ENCODE data around the gene CCNK.
A peak's percentile ranks its signal among the peaks of the same experiment; 100 is the strongest.

The CCNK gene

GRCh38 chr14:99508896-99509629 lies 27.9 kb downstream of the CCNK start:
- no peak for DNase-seq

GRCh38 chr14:99509871-99510555 lies 28.8 kb downstream of the CCNK start:
- no peak for DNase-seq

- DNase-seq = no peak
These were observed 29.4 kb downstream of the CCNK start for GRCh38 chr14:99510556-99511139.

GRCh38 chr14:99511421-99512109 lies 30.4 kb downstream of the CCNK start:
- DNase-seq = no peak

GRCh38 chr14:99512110-99512449 lies 30.9 kb downstream of the CCNK start:
- DNase-seq = no peak

- no peak for DNase-seq
These were observed 31.5 kb downstream of the CCNK start for GRCh38 chr14:99512571-99513182.

GRCh38 chr14:99513183-99513694 lies 32.0 kb downstream of the CCNK start:
- no peak for DNase-seq

- no peak for DNase-seq
These were observed 32.8 kb downstream of the CCNK start for GRCh38 chr14:99513946-99514551.

- DNase-seq = no peak
These were observed 33.5 kb downstream of the CCNK start for GRCh38 chr14:99514552-99515300.

- DNase-seq = no peak
These were observed 34.3 kb downstream of the CCNK start for GRCh38 chr14:99515301-99516155.

GRCh38 chr14:99516156-99516870 lies 35.1 kb downstream of the CCNK start:
- no peak for DNase-seq

- no peak for DNase-seq
These were observed 35.8 kb downstream of the CCNK start for GRCh38 chr14:99516871-99517642.

GRCh38 chr14:99517643-99518381 lies 36.6 kb downstream of the CCNK start:
- no peak for DNase-seq

- DNase-seq = peak; percentile 80
These were observed 37.5 kb downstream of the CCNK start for GRCh38 chr14:99518441-99519346.

GRCh38 chr14:99519347-99519881 lies 38.2 kb downstream of the CCNK start:
- DNase-seq = no peak

GRCh38 chr14:99519931-99520421 lies 38.8 kb downstream of the CCNK start:
- no peak for DNase-seq

- no peak for DNase-seq
These were observed 39.4 kb downstream of the CCNK start for GRCh38 chr14:99520571-99521081.

Data from activated CD4-positive, alpha-beta T cell treated with anti-CD3 and anti-CD28 coated beads, Interleukin-2, amount 50 U/mL, for 16 hours (primary cell).